ENCODE results near the gene CNTN3.

The CNTN3 gene

DNA sequence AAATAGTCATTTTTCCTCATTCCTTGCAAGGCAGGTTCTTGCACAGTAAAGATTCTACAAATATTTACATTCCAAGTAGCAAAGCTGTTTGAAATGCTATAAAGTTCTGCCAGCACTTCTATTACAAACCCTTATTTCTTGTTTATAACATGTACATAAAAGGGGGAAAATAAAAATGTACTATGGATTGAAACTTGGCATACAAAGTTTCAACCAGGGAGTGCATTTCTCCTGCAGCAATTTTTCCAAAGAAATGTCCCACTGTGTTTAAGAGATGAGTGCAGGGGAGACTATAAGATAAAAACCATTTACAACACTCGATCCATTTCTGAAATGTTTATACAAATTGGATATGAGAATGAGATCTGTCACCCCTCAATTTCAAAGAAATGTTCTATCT is 3.3 kb downstream of the CNTN3 start (continued):
- TF ChIP-seq PRDM10 (tag by site-specific recombination; IDR thresholded peaks at IDR 0.05) (no peak), ATF2 (tag by site-specific recombination; IDR thresholded peaks at IDR 0.05; ENCODE audit: low read depth) (no peak), ZNF701 (tag by site-specific recombination; IDR thresholded peaks at IDR 0.05) (no peak), GLI4 (tag by site-specific recombination; IDR thresholded peaks at IDR 0.05) (no peak)

GRCh38 chr3:74607803-74608202 is 6.7 kb downstream of the CNTN3 start:
- Histone ChIP-seq H3K36me3 (ENCODE audit: control insufficient read depth in 2 of 2, insufficient read depth in 1 of 2, low read length in 2 of 2) (no peaks in the 10 kb centered on the region), H3K27ac (ENCODE audit: extremely low read depth, low read depth, low read length) (no peak overlapping the region), H3K4me3 (ENCODE audit: low read depth, low read length) (no peak overlapping the region), H3K9me3 (ENCODE audit: control insufficient read depth, insufficient read depth, low read depth, low read length) (no peaks in the 10 kb centered on the region), H3K4me1 (ENCODE audit: control insufficient read depth, insufficient read depth, low read length) (no peaks in the 10 kb centered on the region)
- ChIA-PET POLR2A (no interaction called here), CTCF (no interaction called here)
- no peak for TF ChIP-seq ZNF292 (tag by site-specific recombination; IDR thresholded peaks at IDR 0.05; ENCODE audit: borderline replicate concordance, low read depth)
- no peak for TF ChIP-seq ZSCAN16 (tag by site-specific recombination; IDR thresholded peaks at IDR 0.05)
- no peak for TF ChIP-seq ZNF404 (tag by site-specific recombination; IDR thresholded peaks at IDR 0.05)
- no peak for TF ChIP-seq ZBTB6 (tag by site-specific recombination; IDR thresholded peaks at IDR 0.05)
- no peak for TF ChIP-seq ZNF19 (tag by site-specific recombination; IDR thresholded peaks at IDR 0.05; ENCODE audit: low read depth)
- TF ChIP-seq HOXD13 (CRISPR knock-in tag; IDR thresholded peaks at IDR 0.05; ENCODE audit: borderline replicate concordance): no peak
- no peak for TF ChIP-seq ZNF175 (tag by site-specific recombination; IDR thresholded peaks at IDR 0.05)
- no peak for TF ChIP-seq ZNF473 (tag by site-specific recombination; IDR thresholded peaks at IDR 0.05)
- TF ChIP-seq HOXA7 (CRISPR knock-in tag; IDR thresholded peaks at IDR 0.05; ENCODE audit: borderline replicate concordance): no peak
- no peak for TF ChIP-seq MEIS1 (CRISPR knock-in tag; IDR thresholded peaks at IDR 0.05; ENCODE audit: borderline replicate concordance)
- no peak for TF ChIP-seq ZNF132 (tag by site-specific recombination; IDR thresholded peaks at IDR 0.05; ENCODE audit: borderline replicate concordance)
- no peak for TF ChIP-seq ZNF747 (tag by site-specific recombination; IDR thresholded peaks at IDR 0.05)
- no peak for TF ChIP-seq ZNF341 (tag by site-specific recombination; IDR thresholded peaks at IDR 0.05; ENCODE audit: low read depth)
- no peak for TF ChIP-seq TRIM28 (IDR thresholded peaks at IDR 0.05; ENCODE audit: borderline replicate concordance, low read length)
- no peak for TF ChIP-seq ZNF707 (tag by site-specific recombination; IDR thresholded peaks at IDR 0.05)
- TF ChIP-seq ZNF660 (tag by site-specific recombination; IDR thresholded peaks at IDR 0.05): no peak

- ChIA-PET POLR2A (no interaction called here), CTCF (no interaction called here)
- no peaks in the 10 kb centered on the region for H3K9me3 ChIP-seq (ENCODE audit: control insufficient read depth, insufficient read depth, low read depth, low read length)
- TF ChIP-seq ZFHX2 (tag by site-specific recombination; conservative IDR thresholded peaks at IDR 0.05) (no peak), ZNF768 (tag by site-specific recombination; IDR thresholded peaks at IDR 0.05) (no peak), ZNF146 (tag by site-specific recombination; IDR thresholded peaks at IDR 0.05) (no peak), ZNF23 (tag by site-specific recombination; IDR thresholded peaks at IDR 0.05; ENCODE audit: borderline replicate concordance) (no peak), GLI4 (tag by site-specific recombination; IDR thresholded peaks at IDR 0.05) (no peak), PRDM10 (tag by site-specific recombination; IDR thresholded peaks at IDR 0.05) (no peak), ZNF350 (tag by site-specific recombination; IDR thresholded peaks at IDR 0.05) (no peak)
Observed at GRCh38 chr3:74606996-74607395, 7.5 kb downstream of the CNTN3 start.

More at GRCh38 chr3:74606996-74607395, 7.5 kb downstream of the CNTN3 start:
- Histone ChIP-seq H3K27ac (ENCODE audit: extremely low read depth, low read depth, low read length) (no peak overlapping the region), H3K4me1 (ENCODE audit: control insufficient read depth, insufficient read depth, low read length) (no peaks in the 10 kb centered on the region), H3K4me3 (ENCODE audit: low read depth, low read length) (no peak overlapping the region), H3K36me3 (ENCODE audit: control insufficient read depth in 2 of 2, insufficient read depth in 1 of 2, low read length in 2 of 2) (no peaks in the 10 kb centered on the region)
